ENCODE data around the gene PPP6R3.
"Not testable (repeated sequence)": the region's sequence is repeated elsewhere in the genome, so short reads cannot be mapped to it uniquely, and the experiment has no call there.

PPP6R3 gene

GRCh38 chr11:68442433-68442832, 18.1 kb upstream of the PPP6R3 start:
- peaks cover 24% of the 10 kb centered on the region for H3K4me1 Mint-ChIP-seq
- no peaks in the 10 kb centered on the region for H3K9me3 Mint-ChIP-seq
- H3K27me3 Mint-ChIP-seq (ENCODE audit: low read depth), result no peaks in the 10 kb centered on the region
- H3K4me3 Mint-ChIP-seq, result no peak overlapping the region
- no peak for TF ChIP-seq CTCF (IDR thresholded peaks at IDR 0.05; ENCODE audit: unreplicated experiment in 3 of 3)
- peaks cover 33% of the 10 kb centered on the region for H3K36me3 Mint-ChIP-seq (ENCODE audit: low read depth)
- peak overlapping the region in 2 of 3 experiments; percentile 66 to 88 for H3K27ac Mint-ChIP-seq

- no peak for TF ChIP-seq CTCF (IDR thresholded peaks at IDR 0.05; ENCODE audit: unreplicated experiment in 3 of 3)
- H3K9me3 Mint-ChIP-seq, result no peaks in the 10 kb centered on the region
- H3K4me3 Mint-ChIP-seq, result no peak overlapping the region
- no peaks in the 10 kb centered on the region for H3K27me3 Mint-ChIP-seq (ENCODE audit: low read depth)
- H3K4me1 Mint-ChIP-seq, result peaks cover 23% of the 10 kb centered on the region
- no peak overlapping the region for H3K27ac Mint-ChIP-seq
- peaks cover 40% of the 10 kb centered on the region for H3K36me3 Mint-ChIP-seq (ENCODE audit: low read depth)
These were observed 16.0 kb upstream of the PPP6R3 start for GRCh38 chr11:68444566-68444965.

GRCh38 chr11:68445531-68446035, 15.0 kb upstream of the PPP6R3 start:
- H3K4me1 Mint-ChIP-seq, result peaks cover 15% of the 10 kb centered on the region
- no peaks in the 10 kb centered on the region for H3K27me3 Mint-ChIP-seq (ENCODE audit: low read depth)
- no peaks in the 10 kb centered on the region for H3K9me3 Mint-ChIP-seq
- no peak overlapping the region for H3K27ac Mint-ChIP-seq
- no peak overlapping the region for H3K4me3 Mint-ChIP-seq
- peaks cover 39% of the 10 kb centered on the region for H3K36me3 Mint-ChIP-seq (ENCODE audit: low read depth)
- no peak for TF ChIP-seq CTCF (IDR thresholded peaks at IDR 0.05; ENCODE audit: unreplicated experiment in 3 of 3)

- H3K4me3 Mint-ChIP-seq, result no peak overlapping the region
- TF ChIP-seq CTCF (IDR thresholded peaks at IDR 0.05; ENCODE audit: unreplicated experiment in 3 of 3), result no peak
- peaks cover 34% of the 10 kb centered on the region for H3K36me3 Mint-ChIP-seq (ENCODE audit: low read depth)
- H3K9me3 Mint-ChIP-seq, result no peaks in the 10 kb centered on the region
- H3K27me3 Mint-ChIP-seq (ENCODE audit: low read depth), result no peaks in the 10 kb centered on the region
- peak overlapping the region in 1 of 3 experiments; percentile 26 for H3K27ac Mint-ChIP-seq
- H3K4me1 Mint-ChIP-seq, result peaks cover 12% of the 10 kb centered on the region
These were observed 14.4 kb upstream of the PPP6R3 start for GRCh38 chr11:68446046-68446725.

- TF ChIP-seq CTCF (IDR thresholded peaks at IDR 0.05; ENCODE audit: unreplicated experiment in 3 of 3), result peak; percentile 90 to 91 (median 90)
- no peaks in the 10 kb centered on the region for H3K9me3 Mint-ChIP-seq
- peaks cover 28% of the 10 kb centered on the region for H3K36me3 Mint-ChIP-seq (ENCODE audit: low read depth)
- H3K4me3 Mint-ChIP-seq, result no peak overlapping the region
- H3K4me1 Mint-ChIP-seq, result peaks cover 1% of the 10 kb centered on the region
- H3K27me3 Mint-ChIP-seq (ENCODE audit: low read depth), result no peaks in the 10 kb centered on the region
- no peak overlapping the region for H3K27ac Mint-ChIP-seq
These were observed 13.3 kb upstream of the PPP6R3 start for GRCh38 chr11:68447015-68447801.

- H3K9me3 Mint-ChIP-seq, result not testable (repeated sequence)
- peaks cover 23% of the 10 kb centered on the region for H3K36me3 Mint-ChIP-seq (ENCODE audit: low read depth)
These were observed 12.6 kb upstream of the PPP6R3 start for GRCh38 chr11:68447914-68448313.

More at GRCh38 chr11:68447914-68448313, 12.6 kb upstream of the PPP6R3 start:
- not testable (repeated sequence) for H3K27ac Mint-ChIP-seq; H3K4me1 Mint-ChIP-seq; H3K27me3 Mint-ChIP-seq (ENCODE audit: low read depth); H3K4me3 Mint-ChIP-seq
